ENCODE measurements around the gene KIF20B. TPM values are rescaled to one million over a fixed set of nuclear protein-coding genes. Genes with fewer than 3 reads are reported as not detected.
"Not testable (repeated sequence)": the region's sequence is repeated elsewhere in the genome, so short reads cannot be mapped to it uniquely, and the experiment has no call there.

The KIF20B gene
- total and polyA plus RNA-seq, 4 donors, result 1.1 to 10.2 (median 3.4) TPM

GRCh38 chr10:89759531-89759930 is 58.1 kb downstream of the KIF20B start:
- Histone ChIP-seq H3K36me3 (ENCODE audit: control insufficient read depth in 4 of 4, insufficient read depth in 4 of 4, low read length in 4 of 4) (peaks cover 3 to 16% (median 8%) of the 10 kb centered on the region in 4 donors), H3K27me3 (ENCODE audit: control insufficient read depth in 3 of 3, insufficient read depth in 3 of 3, low read length in 2 of 3) (no peaks in the 10 kb centered on the region), H3K9me3 (ENCODE audit: control insufficient read depth in 4 of 4, insufficient read depth in 3 of 4, low read length in 3 of 4) (no peaks in the 10 kb centered on the region), H3K9ac (ENCODE audit: insufficient read depth in 1 of 2, low read length in 2 of 2) (no peak overlapping the region), H3K27ac (ENCODE audit: low read depth in 1 of 2, low read length in 1 of 2) (no peak overlapping the region), H3K4me3 (no peak overlapping the region), H3K4me1 (ENCODE audit: control insufficient read depth in 5 of 5, insufficient read depth in 5 of 5, low read length in 5 of 5) (no peaks in the 10 kb centered on the region)
- DNase-seq (no peak), ATAC-seq (ENCODE audit: insufficient read depth, low FRiP score) (no peak)
- 91 to 97% methylated on average over 1 of the region's 1 CpG for WGBS, 2 donors
- TF ChIP-seq, protein P1, sequence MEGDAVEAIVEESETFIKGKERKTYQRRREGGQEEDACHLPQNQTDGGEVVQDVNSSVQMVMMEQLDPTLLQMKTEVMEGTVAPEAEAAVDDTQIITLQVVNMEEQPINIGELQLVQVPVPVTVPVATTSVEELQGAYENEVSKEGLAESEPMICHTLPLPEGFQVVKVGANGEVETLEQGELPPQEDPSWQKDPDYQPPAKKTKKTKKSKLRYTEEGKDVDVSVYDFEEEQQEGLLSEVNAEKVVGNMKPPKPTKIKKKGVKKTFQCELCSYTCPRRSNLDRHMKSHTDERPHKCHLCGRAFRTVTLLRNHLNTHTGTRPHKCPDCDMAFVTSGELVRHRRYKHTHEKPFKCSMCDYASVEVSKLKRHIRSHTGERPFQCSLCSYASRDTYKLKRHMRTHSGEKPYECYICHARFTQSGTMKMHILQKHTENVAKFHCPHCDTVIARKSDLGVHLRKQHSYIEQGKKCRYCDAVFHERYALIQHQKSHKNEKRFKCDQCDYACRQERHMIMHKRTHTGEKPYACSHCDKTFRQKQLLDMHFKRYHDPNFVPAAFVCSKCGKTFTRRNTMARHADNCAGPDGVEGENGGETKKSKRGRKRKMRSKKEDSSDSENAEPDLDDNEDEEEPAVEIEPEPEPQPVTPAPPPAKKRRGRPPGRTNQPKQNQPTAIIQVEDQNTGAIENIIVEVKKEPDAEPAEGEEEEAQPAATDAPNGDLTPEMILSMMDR (IDR thresholded peaks at IDR 0.05; ENCODE audit: control extremely low read depth, extremely low read depth), result no peak

- not testable (repeated sequence) for DNase-seq; H3K9me3 ChIP-seq (ENCODE audit: control insufficient read depth in 4 of 4, insufficient read depth in 3 of 4, low read length in 3 of 4); H3K9ac ChIP-seq (ENCODE audit: insufficient read depth in 1 of 2, low read length in 2 of 2); H3K4me3 ChIP-seq; H3K4me1 ChIP-seq (ENCODE audit: control insufficient read depth in 5 of 5, insufficient read depth in 5 of 5, low read length in 5 of 5); ATAC-seq (ENCODE audit: insufficient read depth, low FRiP score); H3K27me3 ChIP-seq (ENCODE audit: control insufficient read depth in 3 of 3, insufficient read depth in 3 of 3, low read length in 2 of 3); H3K27ac ChIP-seq (ENCODE audit: low read depth in 1 of 2, low read length in 1 of 2)
- WGBS, 2 donors, result 97 to 98% methylated on average over 1 of the region's 1 CpG
- peaks cover 3 to 19% (median 7%) of the 10 kb centered on the region in 4 donors for H3K36me3 ChIP-seq (ENCODE audit: control insufficient read depth in 4 of 4, insufficient read depth in 4 of 4, low read length in 4 of 4)
These were observed 62.3 kb downstream of the KIF20B start for GRCh38 chr10:89763671-89764070.

DNA sequence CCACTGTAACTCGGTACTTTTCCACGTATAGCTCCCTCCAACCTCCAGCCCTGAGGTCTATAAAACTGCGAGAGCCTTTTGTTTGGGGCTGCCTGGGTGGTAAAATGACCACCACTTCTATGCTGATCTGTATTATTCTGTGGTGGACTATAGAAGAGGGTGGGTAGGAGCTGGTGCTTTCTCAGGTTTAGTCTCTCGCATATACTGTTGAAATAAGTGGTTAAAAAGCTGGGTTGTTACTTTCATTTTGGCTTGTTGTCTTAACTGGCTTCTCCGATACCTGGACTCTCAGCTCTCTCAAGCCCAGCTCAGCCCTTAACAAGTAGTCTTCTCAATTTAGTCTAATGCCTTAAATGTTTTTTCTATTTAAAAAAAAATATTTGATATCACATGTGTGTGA is 70.3 kb downstream of the KIF20B start:
- DNase-seq (no peak), ATAC-seq (ENCODE audit: insufficient read depth, low FRiP score) (no peak)
- no peak overlapping the region for H3K27ac ChIP-seq (ENCODE audit: low read depth in 1 of 2, low read length in 1 of 2)
- peaks cover 0 to 14% (median 7%) of the 10 kb centered on the region in 4 donors for H3K36me3 ChIP-seq (ENCODE audit: control insufficient read depth in 4 of 4, insufficient read depth in 4 of 4, low read length in 4 of 4)
- whole genome bisulfite sequencing, 2 donors, result 89 to 92% methylated on average over 5 of the region's 5 CpGs
- no peaks in the 10 kb centered on the region for H3K4me1 ChIP-seq (ENCODE audit: control insufficient read depth in 5 of 5, insufficient read depth in 5 of 5, low read length in 5 of 5)
- no peak overlapping the region for H3K9ac ChIP-seq (ENCODE audit: insufficient read depth in 1 of 2, low read length in 2 of 2)
- no peak overlapping the region for H3K4me3 ChIP-seq
- no peaks in the 10 kb centered on the region for H3K27me3 ChIP-seq (ENCODE audit: control insufficient read depth in 3 of 3, insufficient read depth in 3 of 3, low read length in 2 of 3)
- TF ChIP-seq, protein P1 (IDR thresholded peaks at IDR 0.05; ENCODE audit: control extremely low read depth, extremely low read depth), result no peak
- H3K9me3 ChIP-seq (ENCODE audit: control insufficient read depth in 4 of 4, insufficient read depth in 3 of 4, low read length in 3 of 4), result no peaks in the 10 kb centered on the region

DNA sequence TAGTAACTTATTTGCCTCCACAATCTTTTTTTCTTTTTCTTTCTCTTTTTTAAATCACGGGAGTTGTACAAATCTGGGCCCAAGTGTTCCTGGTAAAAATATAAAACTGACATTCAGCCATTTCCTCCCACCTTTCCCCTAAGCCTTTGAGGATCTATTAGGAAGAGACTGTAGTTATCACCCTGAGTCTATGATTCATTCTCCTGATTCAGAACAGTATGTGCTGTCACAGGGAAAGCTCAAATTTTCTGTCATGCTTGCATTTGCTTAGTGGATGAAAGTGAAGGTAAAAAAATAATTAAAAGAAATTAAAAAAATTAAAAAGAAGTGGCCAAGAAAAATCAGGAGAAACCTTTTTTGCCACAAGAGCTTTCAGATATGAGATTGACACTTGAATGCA is 71.7 kb downstream of the KIF20B start:
- no peak for DNase-seq
- Histone ChIP-seq H3K27ac (ENCODE audit: low read depth in 1 of 2, low read length in 1 of 2) (no peak overlapping the region), H3K4me3 (no peak overlapping the region), H3K27me3 (ENCODE audit: control insufficient read depth in 3 of 3, insufficient read depth in 3 of 3, low read length in 2 of 3) (no peaks in the 10 kb centered on the region), H3K36me3 (ENCODE audit: control insufficient read depth in 4 of 4, insufficient read depth in 4 of 4, low read length in 4 of 4) (peaks cover 0 to 19% (median 8%) of the 10 kb centered on the region in 4 donors), H3K4me1 (ENCODE audit: control insufficient read depth in 5 of 5, insufficient read depth in 5 of 5, low read length in 5 of 5) (no peaks in the 10 kb centered on the region), H3K9me3 (ENCODE audit: control insufficient read depth in 4 of 4, insufficient read depth in 3 of 4, low read length in 3 of 4) (no peaks in the 10 kb centered on the region), H3K9ac (ENCODE audit: insufficient read depth in 1 of 2, low read length in 2 of 2) (no peak overlapping the region)
- ATAC-seq (ENCODE audit: insufficient read depth, low FRiP score), result no peak
- TF ChIP-seq, protein P1 (IDR thresholded peaks at IDR 0.05; ENCODE audit: control extremely low read depth, extremely low read depth), result no peak
- WGBS, 2 donors, result 96 to 100% methylated on average over 1 of the region's 1 CpG

Data from lung (tissue), 12 donors.